ENCODE results near the gene PTPRC.

Gene PTPRC

DNA sequence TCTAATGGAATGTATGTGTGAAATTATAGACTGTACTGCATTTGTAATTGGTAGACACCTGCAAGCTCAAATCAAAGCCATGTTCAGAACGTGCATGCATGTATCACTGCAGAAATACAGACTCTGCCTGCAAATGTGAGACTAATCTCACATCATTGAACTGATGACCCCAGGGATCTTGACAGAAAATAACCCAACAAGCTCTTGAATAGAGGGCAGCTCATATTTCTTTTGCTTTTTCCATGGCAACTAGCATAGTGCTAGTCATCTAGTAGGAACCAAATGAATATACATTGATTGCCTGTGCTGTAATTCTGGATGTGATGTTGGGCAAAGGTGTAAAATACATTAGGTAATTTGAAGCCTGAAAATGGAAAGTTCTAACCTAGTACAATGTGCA is 62.4 kb downstream of the PTPRC start:
- no peak for DNase-seq

- no peak for DNase-seq
Measured at GRCh38 chr1:198701766-198702539, 63.1 kb downstream of the PTPRC start.

DNA sequence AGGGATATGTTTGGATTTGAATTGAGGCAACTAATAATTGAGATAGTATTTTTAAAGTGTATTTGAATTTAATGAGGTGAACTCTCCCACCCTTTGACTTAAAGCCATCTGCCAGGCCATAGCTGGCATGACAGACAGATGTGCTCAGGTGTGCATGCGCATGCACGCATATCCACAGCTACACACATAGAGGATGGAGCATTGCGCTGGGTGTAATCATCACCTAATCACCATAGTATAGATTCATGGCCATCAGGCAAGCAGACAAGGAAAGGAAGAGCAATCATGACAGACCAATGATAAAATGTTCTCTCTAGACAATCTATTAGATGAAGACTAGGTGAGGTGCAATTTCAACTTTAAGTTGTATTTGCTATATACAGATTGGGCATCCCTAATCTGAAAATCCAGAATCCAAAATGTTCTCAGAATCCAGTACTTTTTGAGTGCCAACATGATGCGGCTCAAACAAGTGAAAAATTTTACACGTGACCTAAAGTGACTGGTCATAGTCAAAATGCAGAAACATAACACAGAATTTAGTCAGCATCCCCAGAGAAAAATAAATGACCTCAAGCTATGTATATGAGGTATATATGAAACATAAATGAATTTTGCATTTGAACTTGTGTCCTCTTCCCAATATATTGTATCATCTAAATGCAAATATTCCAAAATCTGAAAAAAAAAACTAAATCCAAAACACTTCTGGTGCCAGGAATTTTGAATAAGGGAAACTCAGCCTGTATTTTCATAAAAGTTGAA is 70.1 kb downstream of the PTPRC start:
- DNase-seq = no peak

GRCh38 chr1:198711837-198712236 is 73.0 kb downstream of the PTPRC start:
- DNase-seq = no peak

DNA sequence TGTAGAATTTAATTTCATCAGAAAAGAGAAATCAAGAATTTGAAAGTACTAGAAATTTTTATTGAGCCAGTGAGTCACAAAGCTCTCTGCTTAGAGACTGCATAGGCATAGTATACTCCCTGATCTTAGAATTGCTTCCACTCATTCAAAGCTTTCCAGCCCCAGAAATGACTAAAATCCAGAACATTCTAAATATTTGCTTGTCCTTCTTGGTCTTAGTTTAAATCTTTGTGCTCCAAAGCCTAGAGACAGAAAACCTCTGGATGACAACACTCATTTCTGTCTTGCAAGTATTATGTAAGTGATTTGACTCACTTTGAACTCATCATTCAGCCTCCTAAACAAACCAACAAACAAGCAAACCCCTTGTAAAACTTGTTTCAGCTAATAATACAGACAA is 74.2 kb downstream of the PTPRC start:
- no peak for DNase-seq

DNA sequence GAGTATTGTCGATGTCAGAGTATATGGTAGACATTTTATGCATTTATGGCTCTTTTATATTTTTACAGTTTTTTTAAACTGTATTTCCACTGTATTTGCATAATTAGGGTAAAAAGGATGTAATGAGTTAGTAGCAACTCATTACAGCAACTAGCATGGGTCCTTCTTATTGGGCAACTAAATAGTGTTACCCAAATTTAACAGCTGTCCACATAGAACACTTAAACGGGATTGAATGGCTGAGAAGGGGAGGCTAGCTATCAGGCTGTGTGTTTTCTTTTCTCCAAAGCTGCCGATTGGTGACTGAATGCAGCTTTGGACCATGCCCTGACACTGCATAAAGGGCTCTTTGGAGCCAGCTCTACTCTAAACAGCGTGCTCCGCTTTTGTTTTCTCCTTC is 75.4 kb downstream of the PTPRC start:
- no peak for DNase-seq

DNA sequence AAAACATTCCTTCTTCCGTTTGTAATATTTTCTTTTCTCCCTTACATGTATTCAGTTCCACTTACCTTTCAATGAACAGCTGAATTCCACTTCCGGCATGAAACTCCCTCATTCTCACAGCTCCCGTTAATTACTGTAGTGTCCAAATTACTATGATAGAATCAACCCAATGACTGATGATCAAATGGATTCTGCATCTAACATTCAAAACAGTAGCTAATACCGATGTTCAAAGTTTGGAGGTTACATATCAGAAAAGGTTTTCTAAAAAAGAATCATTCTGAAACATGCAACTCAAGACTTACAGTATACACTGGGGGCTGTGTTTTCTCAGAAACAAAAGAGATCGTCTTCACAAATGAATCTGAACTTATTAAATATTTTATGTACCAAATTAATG is 77.2 kb downstream of the PTPRC start:
- no peak for DNase-seq

DNA sequence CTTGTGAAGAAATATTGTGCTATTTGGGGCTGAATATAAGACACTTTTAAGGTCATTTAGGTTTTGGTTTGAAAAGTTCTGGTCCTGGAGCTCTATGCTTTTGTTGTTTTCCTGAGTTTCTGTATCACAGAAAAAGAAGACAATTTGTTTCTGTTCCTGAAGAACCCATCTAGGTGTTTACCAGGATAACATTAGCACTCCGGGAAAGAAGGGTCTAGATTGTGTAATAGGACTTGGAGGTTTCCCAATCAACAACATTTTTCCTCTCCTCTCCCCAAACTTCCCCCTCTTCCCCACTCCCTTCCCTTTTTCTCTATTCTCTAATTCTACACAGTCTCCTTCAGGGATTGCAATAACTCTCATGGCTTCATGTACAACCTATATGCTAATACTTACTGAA is 78.7 kb downstream of the PTPRC start:
- no peak for DNase-seq

GRCh38 chr1:198723127-198723526 is 84.3 kb downstream of the PTPRC start:
- no peak for DNase-seq

- no peak for DNase-seq
Measured at GRCh38 chr1:198725090-198725489, 86.2 kb downstream of the PTPRC start.

DNA sequence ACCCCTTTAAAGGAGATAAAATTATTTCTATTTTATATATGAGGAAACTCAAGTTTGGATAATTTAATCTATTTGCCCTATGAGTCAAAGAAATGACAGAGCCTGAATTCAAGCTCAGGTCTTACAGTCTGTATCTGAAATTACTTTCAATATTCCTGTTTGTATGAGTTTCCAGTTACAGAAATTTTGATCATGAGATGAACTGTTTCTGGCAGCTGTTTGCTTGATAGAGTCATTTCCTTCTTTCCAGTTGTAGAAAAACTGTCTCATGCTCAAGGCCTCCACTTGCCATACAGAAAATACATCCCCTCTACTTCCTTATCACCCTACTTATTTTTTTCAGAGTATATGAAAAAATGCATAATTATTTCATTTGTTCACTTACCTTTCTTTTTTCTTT is 87.6 kb downstream of the PTPRC start:
- no peak for DNase-seq

DNA sequence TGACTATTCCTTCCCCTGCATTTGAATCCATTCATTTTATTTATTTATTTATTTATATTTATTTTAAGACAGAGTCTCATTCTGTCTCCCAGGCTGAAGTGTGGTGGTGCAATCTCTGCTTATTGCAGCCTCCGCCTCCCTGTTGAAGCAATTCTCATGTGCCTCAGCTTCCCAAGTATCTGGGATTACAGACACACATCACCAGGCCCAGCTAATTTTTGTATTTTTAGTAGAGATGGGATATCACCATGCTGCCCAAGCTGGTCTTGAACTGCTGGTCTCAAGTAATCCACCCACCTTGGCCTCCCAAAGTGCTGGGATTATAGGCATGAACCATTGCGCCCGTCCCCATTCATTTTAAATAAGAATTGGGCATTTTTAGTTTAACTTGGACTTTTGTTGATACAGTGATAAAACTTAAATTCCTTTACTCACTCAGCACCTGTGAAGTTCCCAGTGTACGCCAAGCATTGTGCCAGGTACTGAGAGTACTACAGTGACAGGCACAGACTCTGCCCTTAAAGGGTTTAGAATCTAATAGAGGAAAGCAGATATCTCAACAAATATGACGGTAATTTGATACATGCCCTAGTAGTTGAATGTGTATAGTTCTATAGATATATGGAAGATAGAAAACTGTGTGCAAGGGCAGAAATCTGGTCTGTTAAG is 90.5 kb downstream of the PTPRC start:
- no peak for DNase-seq

DNA sequence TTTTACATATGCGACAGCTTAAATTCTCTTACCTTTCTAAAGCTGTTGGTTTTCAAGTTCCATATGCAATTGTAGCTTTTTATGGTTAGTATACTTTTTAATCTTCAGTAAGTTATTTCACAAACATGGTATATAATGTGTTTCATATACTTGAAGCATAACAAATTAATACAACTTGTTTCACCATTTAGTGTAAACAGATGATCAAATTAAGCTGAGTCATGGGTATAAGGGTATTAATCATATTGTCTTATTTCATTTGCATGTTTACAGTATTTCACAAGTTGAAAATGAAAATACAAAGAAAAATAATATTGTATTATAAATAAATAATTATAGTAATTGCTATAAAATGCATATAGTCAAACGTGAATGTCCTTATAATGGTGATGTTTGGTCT is 92.1 kb downstream of the PTPRC start:
- no peak for DNase-seq

DNA sequence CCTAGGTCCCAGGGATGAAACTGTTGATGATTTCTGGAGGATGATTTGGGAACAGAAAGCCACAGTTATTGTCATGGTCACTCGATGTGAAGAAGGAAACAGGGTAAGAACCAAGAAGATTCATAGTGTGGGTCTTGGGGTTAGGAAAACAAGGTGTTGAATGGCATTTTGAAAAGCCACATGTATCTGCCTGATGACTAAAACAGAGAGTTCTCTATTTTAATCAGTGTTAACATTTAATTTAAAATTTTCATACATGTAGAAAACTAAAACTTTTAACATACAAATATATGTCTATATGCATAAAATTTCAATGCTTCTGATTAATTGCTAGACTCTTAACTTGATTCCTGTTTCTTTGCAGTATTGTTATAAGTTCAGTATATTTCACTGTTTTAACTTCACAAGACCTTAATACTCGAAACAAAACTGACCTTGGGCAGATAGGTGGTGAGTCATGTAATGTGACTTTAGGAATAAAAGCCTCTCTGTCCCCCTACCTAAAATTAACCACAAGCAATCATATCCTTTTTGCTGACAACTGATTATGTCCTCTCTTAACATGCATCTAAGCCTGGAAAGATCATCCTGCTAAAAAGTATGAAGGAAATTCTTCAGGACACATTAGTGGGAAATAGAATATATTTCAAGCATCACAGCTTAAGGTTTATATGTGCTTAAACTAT is 95.6 kb downstream of the PTPRC start:
- DNase-seq = no peak

DNA sequence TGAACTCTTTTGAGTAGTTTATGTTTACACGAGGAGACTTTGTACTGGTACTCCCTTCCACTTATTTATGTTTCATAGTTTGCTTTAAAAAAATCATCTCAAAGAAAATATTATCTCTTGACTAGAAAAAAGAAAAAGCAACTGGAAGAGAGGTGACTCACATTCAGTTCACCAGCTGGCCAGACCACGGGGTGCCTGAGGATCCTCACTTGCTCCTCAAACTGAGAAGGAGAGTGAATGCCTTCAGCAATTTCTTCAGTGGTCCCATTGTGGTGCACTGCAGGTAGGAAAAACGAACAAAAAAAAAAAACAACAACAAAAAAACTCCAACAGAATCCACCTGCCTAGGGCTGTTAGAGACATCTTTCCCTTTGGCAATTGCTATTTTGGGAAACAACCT is 102.9 kb downstream of the PTPRC start:
- DNase-seq = no peak

GRCh38 chr1:198747127-198747526 is 108.3 kb downstream of the PTPRC start:
- DNase-seq = no peak

DNA sequence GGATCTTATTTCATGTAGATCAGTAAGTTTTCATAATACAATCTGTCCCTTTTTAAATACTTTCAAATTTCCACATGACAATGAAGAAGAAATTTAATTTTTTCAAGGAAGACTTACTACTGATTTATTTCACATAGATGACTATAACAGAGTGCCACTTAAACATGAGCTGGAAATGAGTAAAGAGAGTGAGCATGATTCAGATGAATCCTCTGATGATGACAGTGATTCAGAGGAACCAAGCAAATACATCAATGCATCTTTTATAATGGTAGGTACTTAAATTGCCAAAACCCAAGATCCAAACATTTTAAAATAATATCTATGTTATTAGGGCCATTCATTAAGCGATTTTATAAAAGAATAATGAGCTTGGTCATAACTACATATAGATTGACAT is 110.4 kb downstream of the PTPRC start:
- DNase-seq = no peak

GRCh38 chr1:198750081-198750480 is 111.2 kb downstream of the PTPRC start:
- DNase-seq = no peak

- no peak for DNase-seq
Measured at GRCh38 chr1:198751741-198752140, 112.9 kb downstream of the PTPRC start.

DNA sequence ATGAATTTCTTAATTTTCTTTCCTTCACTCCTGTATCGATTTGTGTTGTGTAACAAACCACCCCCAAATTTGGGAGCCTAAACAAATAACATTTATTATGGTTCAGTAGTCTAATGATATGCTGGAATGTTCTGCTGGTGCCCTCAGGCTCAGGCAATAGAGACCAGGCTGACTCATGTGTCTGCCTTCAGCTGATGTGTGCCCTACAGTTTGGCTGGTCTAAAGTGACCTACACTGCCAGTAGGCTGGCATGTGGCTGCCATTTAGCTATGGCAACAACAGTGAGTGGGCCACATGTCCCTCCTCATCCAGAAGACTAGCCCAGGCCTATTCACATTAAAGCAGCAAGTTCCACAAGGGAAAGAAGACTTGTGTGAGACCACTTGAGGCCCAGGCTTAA is 115.8 kb downstream of the PTPRC start:
- DNase-seq = no peak

GRCh38 chr1:198755715-198756114 is 116.9 kb downstream of the PTPRC start:
- no peak for DNase-seq

DNA sequence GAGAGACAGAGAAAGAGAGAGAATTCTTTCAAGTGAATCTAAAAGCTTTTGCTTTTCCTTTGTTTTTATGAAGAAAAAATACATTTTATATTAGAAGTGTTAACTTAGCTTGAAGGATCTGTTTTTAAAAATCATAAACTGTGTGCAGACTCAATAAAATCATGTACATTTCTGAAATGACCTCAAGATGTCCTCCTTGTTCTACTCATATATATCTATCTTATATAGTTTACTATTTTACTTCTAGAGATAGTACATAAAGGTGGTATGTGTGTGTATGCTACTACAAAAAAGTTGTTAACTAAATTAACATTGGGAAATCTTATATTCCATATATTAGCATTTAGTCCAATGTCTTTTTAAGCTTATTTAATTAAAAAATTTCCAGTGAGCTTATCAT is 117.6 kb downstream of the PTPRC start:
- DNase-seq = no peak

Measured in nucleus accumbens (tissue), 56 donors.